Suprapubic skin (tissue), 3 donors: ENCODE measurements around the gene SMC4.

Source experiments
- CTCF ChIP-seq, 2 donors: fragments of 200-600 bp in 1 of 2; fragments of 450-650 bp in 1 of 2; sonication (generic) in 1 of 2; IDR thresholded peaks; one replicate each; pipeline ENCODE4 v1.5.1; 2016 to 2019; ENCODE audit warnings: antibody characterized with exemption in 2 of 2, mild to moderate bottlenecking in 1 of 2, moderate library complexity in 1 of 2
- EP300 ChIP-seq: sonication (generic); formaldehyde crosslinking; IDR thresholded peaks from one replicate; pipeline ENCODE4 v1.6.1; 2017; ENCODE audit warnings: antibody characterized with exemption
- POLR2A ChIP-seq, 2 donors: fragments of 450-650 bp; IDR thresholded peaks; one replicate each; pipeline ENCODE4 v1.6.1; 2017; ENCODE audit warnings: antibody characterized with exemption in 2 of 2, mild to moderate bottlenecking in 2 of 2, moderate library complexity in 2 of 2

- no peak for TF ChIP-seq EP300
- TF ChIP-seq POLR2A (IDR thresholded peaks at IDR 0.05) = no peak
- TF ChIP-seq CTCF (IDR thresholded peaks at IDR 0.05) = no peak
Measured at GRCh38 chr3:160434071-160434470, 34.6 kb downstream of the SMC4 start.
